Measurements from ENCODE around the gene PCSK6. TPM values are rescaled to one million over a fixed set of nuclear protein-coding genes. Genes with fewer than 3 reads are reported as not detected.

PCSK6 gene
- total RNA-seq, 3 donors from 2014 or later = 7.2 to 19.7 (median 18.0) TPM

DNA sequence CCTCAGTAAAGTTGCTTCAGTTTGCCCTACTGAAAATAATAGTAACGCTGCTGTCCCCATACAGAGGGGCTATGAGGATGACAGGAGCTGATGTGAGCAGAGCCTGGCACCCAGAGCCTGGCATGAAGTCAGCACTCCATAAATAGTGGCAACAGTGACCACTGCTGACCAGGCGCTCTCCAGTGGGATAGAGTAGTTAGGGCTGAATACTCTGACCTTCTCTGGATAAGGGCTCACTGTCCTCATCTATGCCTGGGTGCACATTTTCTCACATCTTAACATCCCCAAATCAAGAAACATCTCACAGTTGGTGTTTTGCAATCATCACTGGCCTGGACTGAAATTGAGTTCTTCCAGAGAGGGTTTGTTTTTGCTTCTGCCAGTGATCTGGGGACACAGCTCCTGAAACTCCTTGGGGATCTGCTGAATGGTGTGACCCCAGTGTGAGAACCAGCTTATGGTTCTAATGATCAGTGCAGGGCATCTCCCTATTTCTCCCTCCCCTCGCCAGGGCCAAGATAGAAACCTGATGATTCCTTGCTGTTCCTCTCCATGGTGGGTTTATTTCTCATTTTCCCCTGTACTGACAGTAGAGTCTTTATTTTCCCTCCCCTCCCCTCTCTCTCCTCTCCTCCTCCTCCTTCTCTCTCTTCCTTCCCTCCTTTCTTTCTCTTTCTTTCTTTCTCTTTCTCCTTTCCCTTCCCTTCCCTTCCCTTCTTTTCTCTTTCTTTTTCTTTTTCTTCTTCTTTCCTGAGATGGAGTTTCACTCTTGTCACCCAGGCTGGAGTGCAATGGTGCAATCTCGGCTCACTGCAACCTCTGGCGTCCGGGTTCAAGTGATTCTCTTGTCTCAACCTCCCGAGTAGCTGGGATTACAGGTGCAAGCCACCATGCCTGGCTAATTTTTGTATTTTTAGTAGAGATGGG, 3.5 kb upstream of the PCSK6 start:
- Histone ChIP-seq H3K4me1 (no peaks in the 10 kb centered on the region), H3K4me3 (no peak overlapping the region), H3K36me3 (no peaks in the 10 kb centered on the region), H3K27me3 (peaks cover 4 to 40% of the 10 kb centered on the region in 2 donors), H3K27ac (no peak overlapping the region), H3K9me3 (no peaks in the 10 kb centered on the region)
- intact Hi-C loops (cut with DNase I; ENCODE audit: low total_unique reads) = no loop called here
- TF ChIP-seq POLR2A (IDR thresholded peaks at IDR 0.05) (no peak), CTCF (IDR thresholded peaks at IDR 0.05) (no peak), POLR2AphosphoS5 (IDR thresholded peaks at IDR 0.05) (no peak)
- peak in 1 of 2 donors; percentile 7 for DNase-seq (ENCODE audit: low spot score in 2 of 2)

GRCh38 chr15:101491734-101492640, 2.5 kb upstream of the PCSK6 start:
- no peaks in the 10 kb centered on the region for H3K36me3 ChIP-seq
- H3K9me3 ChIP-seq = no peaks in the 10 kb centered on the region
- DNase-seq (ENCODE audit: low spot score in 2 of 2) = peak in 1 of 2 donors; percentile 10
- peaks cover 4 to 40% of the 10 kb centered on the region in 2 donors for H3K27me3 ChIP-seq
- TF ChIP-seq POLR2A (IDR thresholded peaks at IDR 0.05) (no peak), CTCF (IDR thresholded peaks at IDR 0.05) (no peak), POLR2AphosphoS5 (IDR thresholded peaks at IDR 0.05) (no peak)
- intact Hi-C loops (cut with DNase I; ENCODE audit: low total_unique reads) = no loop called here
- no peak overlapping the region for H3K4me3 ChIP-seq
- no peak overlapping the region for H3K27ac ChIP-seq
- no peaks in the 10 kb centered on the region for H3K4me1 ChIP-seq

GRCh38 chr15:101490922-101491733, 1.6 kb upstream of the PCSK6 start:
- intact Hi-C loops (cut with DNase I; ENCODE audit: low total_unique reads) = no loop called here
- H3K4me3 ChIP-seq = no peak overlapping the region
- no peak for DNase-seq (ENCODE audit: low spot score in 2 of 2)
- no peaks in the 10 kb centered on the region for H3K4me1 ChIP-seq
- no peak overlapping the region for H3K27ac ChIP-seq
- TF ChIP-seq POLR2AphosphoS5 (IDR thresholded peaks at IDR 0.05) (no peak), POLR2A (IDR thresholded peaks at IDR 0.05) (no peak), CTCF (IDR thresholded peaks at IDR 0.05) (no peak)
- H3K9me3 ChIP-seq = no peaks in the 10 kb centered on the region
- peaks cover 4 to 31% of the 10 kb centered on the region in 2 donors for H3K27me3 ChIP-seq
- no peaks in the 10 kb centered on the region for H3K36me3 ChIP-seq

GRCh38 chr15:101490408-101490891, 943 bp upstream of the PCSK6 start:
- peaks cover 4 to 24% of the 10 kb centered on the region in 2 donors for H3K27me3 ChIP-seq
- H3K4me1 ChIP-seq = no peaks in the 10 kb centered on the region
- no peaks in the 10 kb centered on the region for H3K9me3 ChIP-seq
- TF ChIP-seq POLR2A (IDR thresholded peaks at IDR 0.05) (no peak), CTCF (IDR thresholded peaks at IDR 0.05) (no peak), POLR2AphosphoS5 (IDR thresholded peaks at IDR 0.05) (no peak)
- no peak for DNase-seq (ENCODE audit: low spot score in 2 of 2)
- H3K27ac ChIP-seq = no peak overlapping the region
- H3K36me3 ChIP-seq = no peaks in the 10 kb centered on the region
- intact Hi-C loops (cut with DNase I; ENCODE audit: low total_unique reads) = no loop called here
- H3K4me3 ChIP-seq = no peak overlapping the region
